ENCODE data around the gene GMPS. TPM values are rescaled to one million over a fixed set of nuclear protein-coding genes. Genes with fewer than 3 reads are reported as not detected.
"Not testable (repeated sequence)": the region's sequence is repeated elsewhere in the genome, so short reads cannot be mapped to it uniquely, and the experiment has no call there.

The GMPS gene
- total and polyA plus RNA-seq, 8 donors: 4.6 to 43.7 (median 22.7) TPM

GRCh38 chr3:155861476-155862183, 8.8 kb upstream of the GMPS start:
- intact Hi-C loops (cut with DNase I; ENCODE audit: low total_unique reads): no loop called here
- no peak for DNase-seq
- H3K4me3 ChIP-seq: no peak overlapping the region
- peaks cover 0 to 5% (median 0%) of the 10 kb centered on the region in 4 donors for H3K9me3 ChIP-seq
- no peaks in the 10 kb centered on the region for H3K36me3 ChIP-seq
- WGBS, 5 donors: 78 to 88% (median 82%) methylated on average over 2 of the region's 2 CpGs
- TF ChIP-seq POLR2AphosphoS5 (IDR thresholded peaks at IDR 0.05): no peak
- TF ChIP-seq EP300 (IDR thresholded peaks at IDR 0.05): no peak
- TF ChIP-seq POLR2A (IDR thresholded peaks at IDR 0.05): no peak
- no peak for TF ChIP-seq CTCF (IDR thresholded peaks at IDR 0.05)
- H3K4me1 ChIP-seq: no peaks in the 10 kb centered on the region
- no peaks in the 10 kb centered on the region for H3K27me3 ChIP-seq
- no peak overlapping the region for H3K27ac ChIP-seq

- 83 to 87% (median 86%) methylated on average over 12 of the region's 12 CpGs for WGBS, 5 donors
- H3K4me1 ChIP-seq; H3K36me3 ChIP-seq; H3K27me3 ChIP-seq; H3K4me3 ChIP-seq; H3K9me3 ChIP-seq; intact Hi-C loops (cut with DNase I; ENCODE audit: low total_unique reads); H3K27ac ChIP-seq: not testable (repeated sequence)
- DNase-seq: peak in 1 of 2 donors; percentile 26
Measured at GRCh38 chr3:155862290-155862982, 8.0 kb upstream of the GMPS start.

DNA sequence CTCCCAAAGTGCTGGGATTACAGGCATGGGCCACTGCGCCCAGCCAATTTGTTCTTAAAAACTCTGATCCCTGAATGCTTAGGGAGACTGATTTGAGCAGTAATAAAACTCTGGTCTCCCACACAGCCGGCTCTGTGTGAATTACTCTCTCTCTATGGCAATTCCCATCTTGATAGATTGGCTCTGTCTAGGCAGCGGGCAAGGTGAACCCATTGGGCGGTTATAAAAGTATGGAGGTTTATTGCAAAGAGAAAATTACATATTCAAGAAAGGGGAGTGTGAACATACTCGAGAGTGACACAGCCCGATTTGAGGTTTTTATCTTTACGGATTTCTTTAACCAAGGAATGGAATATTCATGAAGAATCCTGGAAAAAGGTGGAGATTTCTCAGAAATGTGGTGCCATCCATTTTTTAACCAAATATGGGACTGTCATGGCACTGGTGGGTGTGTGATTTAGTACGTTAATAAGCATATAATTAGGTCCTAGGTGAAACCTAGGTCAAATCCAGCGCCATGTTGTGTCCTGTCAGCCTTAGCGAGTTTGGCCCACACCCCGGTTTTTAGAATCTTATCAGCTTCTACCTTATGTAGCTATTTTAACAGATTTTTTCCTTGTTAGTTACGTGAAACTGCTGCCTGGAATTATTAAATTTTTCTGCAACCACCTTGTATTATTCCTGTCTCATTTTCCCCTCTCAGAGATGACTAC, 7.2 kb upstream of the GMPS start:
- Histone ChIP-seq H3K9me3 (peaks cover 0 to 5% (median 0%) of the 10 kb centered on the region in 4 donors), H3K27me3 (no peaks in the 10 kb centered on the region), H3K36me3 (no peaks in the 10 kb centered on the region), H3K4me3 (no peak overlapping the region), H3K4me1 (no peaks in the 10 kb centered on the region), H3K27ac (no peak overlapping the region)
- WGBS, 5 donors: 78 to 87% (median 80%) methylated on average over 12 of the region's 12 CpGs
- intact Hi-C loops (cut with DNase I; ENCODE audit: low total_unique reads): no loop called here
- TF ChIP-seq POLR2AphosphoS5 (IDR thresholded peaks at IDR 0.05) (no peak), EP300 (IDR thresholded peaks at IDR 0.05) (no peak), POLR2A (IDR thresholded peaks at IDR 0.05) (no peak)
- no peak for DNase-seq

GRCh38 chr3:155869691-155870090, 759 bp upstream of the GMPS start:
- intact Hi-C loops (cut with DNase I; ENCODE audit: low total_unique reads): no loop called here
- H3K4me3 ChIP-seq: peak overlapping the region; percentile 79 to 99 (median 98)
- H3K27ac ChIP-seq: peak overlapping the region; percentile 89 to 98 (median 97)
- no peaks in the 10 kb centered on the region for H3K36me3 ChIP-seq
- TF ChIP-seq EP300 (IDR thresholded peaks at IDR 0.05): no peak
- TF ChIP-seq POLR2A (IDR thresholded peaks at IDR 0.05): no peak
- TF ChIP-seq POLR2AphosphoS5 (IDR thresholded peaks at IDR 0.05): no peak
- TF ChIP-seq CTCF (IDR thresholded peaks at IDR 0.05): no peak
- WGBS, 5 donors: 23 to 31% (median 28%) methylated on average over 3 of the region's 3 CpGs
- peaks cover 21 to 42% (median 24%) of the 10 kb centered on the region in 4 donors for H3K4me1 ChIP-seq
- no peaks in the 10 kb centered on the region for H3K9me3 ChIP-seq
- no peaks in the 10 kb centered on the region for H3K27me3 ChIP-seq
- DNase-seq: no peak

- H3K36me3 ChIP-seq: no peaks in the 10 kb centered on the region
- no peaks in the 10 kb centered on the region for H3K27me3 ChIP-seq
- peak; percentile 58 to 82 for DNase-seq
- H3K27ac ChIP-seq: peak overlapping the region; percentile 93 to 98 (median 97)
- no peaks in the 10 kb centered on the region for H3K9me3 ChIP-seq
- TF ChIP-seq POLR2AphosphoS5 (IDR thresholded peaks at IDR 0.05) (peak in 2 of 3 donors; percentile 3 to 14), POLR2A (IDR thresholded peaks at IDR 0.05) (no peak)
- peak overlapping the region; percentile 79 to 99 (median 98) for H3K4me3 ChIP-seq
- intact Hi-C loops (cut with DNase I; ENCODE audit: low total_unique reads): no loop called here
- H3K4me1 ChIP-seq: peaks cover 21 to 53% (median 32%) of the 10 kb centered on the region in 4 donors
- WGBS, 5 donors: 0 to 1% (median 0%) methylated on average over 21 to 85 of the region's 85 CpGs
Measured at GRCh38 chr3:155870945-155871745, 695 bp downstream of the GMPS start.
